ENCODE data around the gene ZFHX3. TPM values are rescaled to one million over a fixed set of nuclear protein-coding genes. Genes with fewer than 3 reads are reported as not detected.

The ZFHX3 gene
- polyA plus RNA-seq, 4 donors, result 0.45 to 12.8 (median 2.7) TPM

DNA sequence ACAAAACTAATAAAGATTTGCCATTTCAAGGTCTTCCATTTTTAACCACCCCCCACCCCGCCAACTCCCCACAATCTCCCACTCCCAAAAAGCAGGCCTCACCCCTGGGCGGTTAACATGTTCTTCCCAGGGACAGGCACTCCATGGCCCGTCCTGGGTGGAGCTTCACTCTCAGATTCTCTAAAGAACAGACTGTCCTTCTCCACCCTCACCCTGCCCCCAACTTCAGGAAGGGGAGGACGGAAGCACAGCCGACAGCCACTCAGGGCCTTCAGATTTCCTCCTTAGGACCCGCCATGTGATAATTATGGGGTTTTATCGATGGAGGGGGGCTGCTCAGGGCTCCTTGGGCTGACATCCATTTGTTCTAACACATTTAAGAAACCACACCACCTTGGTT, 61.9 kb downstream of the ZFHX3 start:
- DNase-seq (no peak), FAIRE-seq (no peak)
- no peaks in the 10 kb centered on the region for H3K9me3 ChIP-seq (ENCODE audit: control insufficient read depth in 2 of 2, insufficient read depth in 1 of 2, low read depth in 1 of 2, low read length in 1 of 2)
- peaks cover 0 to 7% (median 2%) of the 10 kb centered on the region in 3 donors for H3K4me1 ChIP-seq (ENCODE audit: control insufficient read depth in 3 of 3, insufficient read depth in 2 of 3, low read depth in 1 of 3, low read length in 2 of 3)
- no peak overlapping the region for H3K4me3 ChIP-seq (ENCODE audit: low read depth in 1 of 3, low read length in 3 of 3)
- WGBS, 3 donors, result 55 to 80% (median 75%) methylated on average over 7 of the region's 7 CpGs
- H3K27me3 ChIP-seq (ENCODE audit: control insufficient read depth in 3 of 3, insufficient read depth in 3 of 3, low read length in 3 of 3), result no peaks in the 10 kb centered on the region
- H3K36me3 ChIP-seq (ENCODE audit: control insufficient read depth in 3 of 3, insufficient read depth in 2 of 3, low read depth in 1 of 3, low read length in 3 of 3), result peaks cover 0 to 6% (median 0%) of the 10 kb centered on the region in 3 donors
- peak overlapping the region in 1 of 3 donors; percentile 88 for H3K27ac ChIP-seq (ENCODE audit: low read depth in 1 of 3, low read length in 2 of 3)

DNA sequence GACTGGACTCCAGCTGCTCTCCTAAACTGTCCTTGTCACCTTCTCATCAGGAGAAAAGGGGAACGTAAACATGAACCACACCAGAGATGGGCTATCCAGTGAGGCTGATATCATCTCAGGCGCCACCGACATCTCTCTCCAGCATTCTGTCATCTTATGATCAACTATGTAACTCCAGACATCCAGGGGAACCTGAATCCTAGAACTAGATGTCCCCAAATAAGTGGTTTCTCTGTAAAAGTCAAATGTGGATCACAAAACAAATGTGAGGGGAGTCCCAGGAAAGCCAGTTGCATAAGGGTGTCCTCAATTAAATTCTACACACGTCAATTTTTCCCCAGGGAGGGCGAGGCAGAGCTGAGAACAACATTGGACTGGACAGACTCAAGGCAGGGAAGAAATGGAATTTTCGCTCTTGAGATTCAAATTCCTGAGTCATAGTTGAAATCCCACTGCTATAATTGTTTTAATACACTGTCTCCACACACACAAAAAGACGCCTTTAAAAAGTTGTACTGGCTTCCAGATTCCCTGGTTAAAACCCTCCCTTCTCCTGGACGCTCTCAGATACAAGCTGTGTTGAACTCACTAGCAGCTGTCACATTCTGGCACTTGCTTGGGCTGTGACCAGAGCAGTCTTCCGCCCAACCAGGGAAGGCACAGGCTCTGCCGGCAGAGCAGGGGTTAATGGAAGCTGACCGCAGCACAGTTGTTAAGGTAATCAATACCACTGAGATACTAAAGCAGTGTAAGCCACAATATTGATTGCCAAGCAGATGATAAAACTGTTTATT, 62.6 kb downstream of the ZFHX3 start:
- no peak for FAIRE-seq

DNA sequence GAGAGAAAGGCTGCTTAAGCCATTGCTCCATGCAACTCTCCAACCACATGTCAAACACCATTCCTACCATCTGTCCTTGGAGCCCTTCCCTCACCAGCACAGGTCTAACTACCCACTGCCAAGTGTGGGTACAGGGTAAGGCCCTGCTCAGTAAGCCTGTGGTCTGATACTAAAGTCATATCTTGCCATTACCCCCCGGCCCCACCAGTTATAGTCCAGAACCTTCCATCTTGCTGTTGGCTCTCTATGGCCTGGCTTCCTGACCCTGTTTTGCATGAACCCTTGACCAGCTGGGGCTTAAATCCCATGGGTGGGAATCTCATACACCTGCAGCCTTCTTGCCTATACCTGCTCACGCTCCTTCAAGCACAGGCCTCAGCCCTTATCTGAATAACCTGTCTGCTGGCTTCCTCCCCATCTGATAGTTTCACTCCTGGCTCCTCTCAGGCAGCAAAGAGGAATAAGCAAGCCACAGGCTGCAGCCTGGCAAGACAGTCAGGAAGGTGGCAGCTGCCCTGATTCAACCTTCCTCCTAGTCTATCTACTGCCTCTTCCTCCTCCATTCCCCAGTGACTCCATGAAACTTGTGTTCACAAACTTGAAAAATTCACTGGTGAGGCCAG, 64.1 kb downstream of the ZFHX3 start:
- FAIRE-seq, result no peak
- Histone ChIP-seq H3K36me3 (ENCODE audit: control insufficient read depth in 3 of 3, insufficient read depth in 2 of 3, low read depth in 1 of 3, low read length in 3 of 3) (peaks cover 0 to 6% (median 0%) of the 10 kb centered on the region in 3 donors), H3K9me3 (ENCODE audit: control insufficient read depth in 2 of 2, insufficient read depth in 1 of 2, low read depth in 1 of 2, low read length in 1 of 2) (no peaks in the 10 kb centered on the region), H3K4me3 (ENCODE audit: low read depth in 1 of 3, low read length in 3 of 3) (no peak overlapping the region), H3K4me1 (ENCODE audit: control insufficient read depth in 3 of 3, insufficient read depth in 2 of 3, low read depth in 1 of 3, low read length in 2 of 3) (peaks cover 0 to 5% (median 0%) of the 10 kb centered on the region in 3 donors), H3K27ac (ENCODE audit: low read depth in 1 of 3, low read length in 2 of 3) (no peak overlapping the region), H3K27me3 (ENCODE audit: control insufficient read depth in 3 of 3, insufficient read depth in 3 of 3, low read length in 3 of 3) (no peaks in the 10 kb centered on the region)
- DNase-seq, result peak in 1 of 2 donors; percentile 51
- 24 to 63% (median 39%) methylated on average over 2 of the region's 2 CpGs for WGBS, 3 donors

More for the DNA sequence above, 62.6 kb downstream of the ZFHX3 start:
- H3K36me3 ChIP-seq (ENCODE audit: control insufficient read depth in 3 of 3, insufficient read depth in 2 of 3, low read depth in 1 of 3, low read length in 3 of 3), result peaks cover 0 to 6% (median 0%) of the 10 kb centered on the region in 3 donors
- peak overlapping the region in 1 of 3 donors; percentile 88 for H3K27ac ChIP-seq (ENCODE audit: low read depth in 1 of 3, low read length in 2 of 3)
- no peak for DNase-seq
- 59 to 76% (median 66%) methylated on average over 11 of the region's 11 CpGs for WGBS, 3 donors
- no peaks in the 10 kb centered on the region for H3K9me3 ChIP-seq (ENCODE audit: control insufficient read depth in 2 of 2, insufficient read depth in 1 of 2, low read depth in 1 of 2, low read length in 1 of 2)
- no peaks in the 10 kb centered on the region for H3K27me3 ChIP-seq (ENCODE audit: control insufficient read depth in 3 of 3, insufficient read depth in 3 of 3, low read length in 3 of 3)
- peaks cover 0 to 7% (median 2%) of the 10 kb centered on the region in 3 donors for H3K4me1 ChIP-seq (ENCODE audit: control insufficient read depth in 3 of 3, insufficient read depth in 2 of 3, low read depth in 1 of 3, low read length in 2 of 3)
- H3K4me3 ChIP-seq (ENCODE audit: low read depth in 1 of 3, low read length in 3 of 3), result no peak overlapping the region

DNA sequence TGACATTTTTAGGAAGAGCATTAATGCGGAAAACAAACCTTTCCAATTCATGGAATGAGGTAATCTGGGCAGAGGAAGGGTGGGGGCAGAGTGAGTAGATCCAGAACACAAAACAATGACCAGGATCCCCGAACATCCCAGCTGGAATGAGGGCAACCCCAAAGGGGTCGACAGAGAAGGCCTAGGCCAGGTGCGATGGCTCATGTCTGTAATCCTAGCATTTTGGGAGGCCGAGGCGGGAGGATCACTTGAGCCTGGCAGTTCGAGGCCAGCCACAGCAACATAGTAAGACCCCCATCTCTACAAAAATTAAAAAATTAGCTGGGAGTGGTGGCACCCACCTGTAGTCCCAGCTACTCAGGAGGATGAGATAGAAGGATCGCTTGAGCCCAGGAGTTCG, 64.7 kb downstream of the ZFHX3 start:
- no peak overlapping the region for H3K4me3 ChIP-seq (ENCODE audit: low read depth in 1 of 3, low read length in 3 of 3)
- FAIRE-seq (no peak), DNase-seq (no peak)
- no peak overlapping the region for H3K27ac ChIP-seq (ENCODE audit: low read depth in 1 of 3, low read length in 2 of 3)
- H3K27me3 ChIP-seq (ENCODE audit: control insufficient read depth in 3 of 3, insufficient read depth in 3 of 3, low read length in 3 of 3), result no peaks in the 10 kb centered on the region
- peaks cover 0 to 6% (median 0%) of the 10 kb centered on the region in 3 donors for H3K36me3 ChIP-seq (ENCODE audit: control insufficient read depth in 3 of 3, insufficient read depth in 2 of 3, low read depth in 1 of 3, low read length in 3 of 3)
- H3K4me1 ChIP-seq (ENCODE audit: control insufficient read depth in 3 of 3, insufficient read depth in 2 of 3, low read depth in 1 of 3, low read length in 2 of 3), result peaks cover 0 to 5% (median 5%) of the 10 kb centered on the region in 3 donors
- 87 to 94% (median 93%) methylated on average over 9 of the region's 9 CpGs for WGBS, 3 donors
- H3K9me3 ChIP-seq (ENCODE audit: control insufficient read depth in 2 of 2, insufficient read depth in 1 of 2, low read depth in 1 of 2, low read length in 1 of 2), result no peaks in the 10 kb centered on the region

DNA sequence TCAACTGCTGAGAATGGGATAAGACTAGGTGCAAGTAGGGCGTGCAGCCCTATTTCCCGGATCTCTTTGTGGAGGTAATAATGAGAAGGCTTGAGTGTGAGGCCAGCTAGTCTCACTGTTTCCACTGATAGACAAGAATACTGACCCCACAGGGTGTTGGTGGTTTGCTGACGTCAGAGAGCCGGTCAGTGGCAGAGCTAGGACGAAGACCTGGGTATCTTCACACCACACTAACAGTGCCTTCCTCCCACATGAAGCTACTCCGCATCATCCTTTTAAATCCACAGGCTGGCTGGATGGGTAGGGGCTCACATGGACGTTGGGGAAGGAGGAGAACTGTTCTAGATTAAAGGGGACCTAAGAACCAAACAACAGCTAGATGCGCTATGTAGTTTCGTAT, 68.0 kb downstream of the ZFHX3 start:
- H3K9me3 ChIP-seq (ENCODE audit: control insufficient read depth in 2 of 2, insufficient read depth in 1 of 2, low read depth in 1 of 2, low read length in 1 of 2), result no peaks in the 10 kb centered on the region
- H3K4me3 ChIP-seq (ENCODE audit: low read depth in 1 of 3, low read length in 3 of 3), result no peak overlapping the region
- no peak for DNase-seq
- no peaks in the 10 kb centered on the region for H3K36me3 ChIP-seq (ENCODE audit: control insufficient read depth in 3 of 3, insufficient read depth in 2 of 3, low read depth in 1 of 3, low read length in 3 of 3)
- 91 to 97% (median 93%) methylated on average over 9 of the region's 9 CpGs for WGBS, 3 donors
- H3K27ac ChIP-seq (ENCODE audit: low read depth in 1 of 3, low read length in 2 of 3), result no peak overlapping the region
- H3K27me3 ChIP-seq (ENCODE audit: control insufficient read depth in 3 of 3, insufficient read depth in 3 of 3, low read length in 3 of 3), result no peaks in the 10 kb centered on the region
- peaks cover 0 to 22% (median 5%) of the 10 kb centered on the region in 3 donors for H3K4me1 ChIP-seq (ENCODE audit: control insufficient read depth in 3 of 3, insufficient read depth in 2 of 3, low read depth in 1 of 3, low read length in 2 of 3)
- FAIRE-seq, result no peak

DNA sequence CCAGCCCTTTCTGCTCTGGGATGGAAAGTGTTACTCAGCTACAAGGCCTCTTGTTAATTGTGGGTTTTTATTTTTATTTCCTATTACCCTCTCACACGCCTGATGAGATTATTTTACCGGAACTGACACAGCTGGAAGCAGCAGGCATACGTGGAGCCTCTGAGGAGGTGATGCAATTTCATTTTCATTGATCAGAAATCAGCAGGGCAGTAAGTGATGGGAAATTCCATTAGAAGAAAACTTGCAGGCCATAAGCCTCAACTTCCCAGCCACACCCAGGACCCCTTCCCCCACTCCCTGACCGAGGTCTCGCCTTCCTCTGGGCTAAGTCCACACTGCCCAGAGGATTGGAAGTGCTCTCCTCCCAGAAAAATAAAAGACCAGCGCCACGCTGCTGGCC, 69.7 kb downstream of the ZFHX3 start:
- no peak for FAIRE-seq
- H3K4me1 ChIP-seq (ENCODE audit: control insufficient read depth in 3 of 3, insufficient read depth in 2 of 3, low read depth in 1 of 3, low read length in 2 of 3), result peaks cover 3 to 22% (median 5%) of the 10 kb centered on the region in 3 donors
- WGBS, 3 donors, result 49 to 55% (median 52%) methylated on average over 7 of the region's 7 CpGs
- DNase-seq, result no peak
- H3K4me3 ChIP-seq (ENCODE audit: low read depth in 1 of 3, low read length in 3 of 3), result no peak overlapping the region
- no peaks in the 10 kb centered on the region for H3K9me3 ChIP-seq (ENCODE audit: control insufficient read depth in 2 of 2, insufficient read depth in 1 of 2, low read depth in 1 of 2, low read length in 1 of 2)
- H3K27me3 ChIP-seq (ENCODE audit: control insufficient read depth in 3 of 3, insufficient read depth in 3 of 3, low read length in 3 of 3), result no peaks in the 10 kb centered on the region
- peaks cover 0 to 5% (median 0%) of the 10 kb centered on the region in 3 donors for H3K36me3 ChIP-seq (ENCODE audit: control insufficient read depth in 3 of 3, insufficient read depth in 2 of 3, low read depth in 1 of 3, low read length in 3 of 3)
- H3K27ac ChIP-seq (ENCODE audit: low read depth in 1 of 3, low read length in 2 of 3), result peak overlapping the region in 1 of 3 donors; percentile 6

DNA sequence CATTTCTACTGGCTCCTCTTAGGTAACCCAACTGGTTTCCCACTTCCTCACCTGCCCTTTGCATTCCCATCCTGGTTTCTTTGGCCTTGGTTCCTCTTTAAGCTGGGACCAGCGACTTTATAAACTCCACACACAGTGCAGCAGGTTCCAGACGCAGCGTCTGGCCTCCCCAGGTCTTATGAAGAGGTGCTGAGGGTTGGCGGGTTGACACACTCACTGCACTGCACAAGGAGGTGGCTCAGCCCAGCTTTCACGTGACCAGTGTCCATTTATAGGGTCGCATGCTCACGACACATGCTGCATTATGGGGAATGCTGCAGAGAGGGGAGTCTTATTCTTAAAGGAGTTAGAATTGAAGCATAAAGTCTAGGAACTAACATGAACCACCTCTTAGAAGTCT, 70.8 kb downstream of the ZFHX3 start:
- H3K27ac ChIP-seq (ENCODE audit: low read depth in 1 of 3, low read length in 2 of 3), result no peak overlapping the region
- FAIRE-seq, result no peak
- no peak for DNase-seq

DNA sequence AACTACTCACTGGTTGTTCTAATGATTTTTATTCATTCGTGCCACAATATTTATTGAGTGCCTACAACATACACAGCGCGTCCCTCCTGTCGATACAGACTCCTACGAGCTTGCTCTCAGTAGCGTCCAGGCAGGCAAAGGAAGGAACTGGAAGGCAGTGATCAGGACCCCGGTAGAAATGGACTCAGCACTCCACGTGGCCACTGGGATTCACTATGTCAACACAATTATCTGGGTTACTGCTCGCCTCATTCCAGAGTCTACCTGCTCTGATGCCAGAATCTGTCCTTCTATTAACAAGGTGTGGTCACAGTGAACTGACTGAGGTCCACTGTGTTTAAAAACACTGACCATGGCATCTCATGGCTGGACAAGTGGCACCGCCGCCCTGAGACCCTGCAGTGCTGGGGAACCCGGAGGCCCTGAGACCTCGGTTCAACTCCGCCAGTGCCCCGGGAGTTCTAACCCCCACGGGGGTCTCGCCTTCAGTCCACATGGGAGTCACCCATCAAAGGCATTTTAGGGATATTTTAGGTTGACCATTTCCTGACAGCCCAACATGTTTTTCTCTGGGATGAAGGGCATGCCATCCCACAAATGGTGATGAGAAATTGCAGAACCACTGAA, 71.4 kb downstream of the ZFHX3 start:
- Histone ChIP-seq H3K4me3 (ENCODE audit: low read depth in 1 of 3, low read length in 3 of 3) (no peak overlapping the region), H3K27me3 (ENCODE audit: control insufficient read depth in 3 of 3, insufficient read depth in 3 of 3, low read length in 3 of 3) (no peaks in the 10 kb centered on the region), H3K27ac (ENCODE audit: low read depth in 1 of 3, low read length in 2 of 3) (no peak overlapping the region), H3K4me1 (ENCODE audit: control insufficient read depth in 3 of 3, insufficient read depth in 2 of 3, low read depth in 1 of 3, low read length in 2 of 3) (peaks cover 3 to 22% (median 5%) of the 10 kb centered on the region in 3 donors), H3K9me3 (ENCODE audit: control insufficient read depth in 2 of 2, insufficient read depth in 1 of 2, low read depth in 1 of 2, low read length in 1 of 2) (no peaks in the 10 kb centered on the region), H3K36me3 (ENCODE audit: control insufficient read depth in 3 of 3, insufficient read depth in 2 of 3, low read depth in 1 of 3, low read length in 3 of 3) (peaks cover 0 to 5% (median 0%) of the 10 kb centered on the region in 3 donors)
- no peak for FAIRE-seq
- 79 to 90% (median 81%) methylated on average over 17 of the region's 17 CpGs for WGBS, 3 donors
- DNase-seq, result peak; percentile 56 to 65

More for the DNA sequence above, 70.8 kb downstream of the ZFHX3 start:
- Histone ChIP-seq H3K36me3 (ENCODE audit: control insufficient read depth in 3 of 3, insufficient read depth in 2 of 3, low read depth in 1 of 3, low read length in 3 of 3) (peaks cover 0 to 5% (median 0%) of the 10 kb centered on the region in 3 donors), H3K4me3 (ENCODE audit: low read depth in 1 of 3, low read length in 3 of 3) (no peak overlapping the region), H3K27me3 (ENCODE audit: control insufficient read depth in 3 of 3, insufficient read depth in 3 of 3, low read length in 3 of 3) (no peaks in the 10 kb centered on the region), H3K4me1 (ENCODE audit: control insufficient read depth in 3 of 3, insufficient read depth in 2 of 3, low read depth in 1 of 3, low read length in 2 of 3) (peaks cover 3 to 22% (median 5%) of the 10 kb centered on the region in 3 donors), H3K9me3 (ENCODE audit: control insufficient read depth in 2 of 2, insufficient read depth in 1 of 2, low read depth in 1 of 2, low read length in 1 of 2) (no peaks in the 10 kb centered on the region)
- WGBS, 3 donors, result 86 to 90% (median 88%) methylated on average over 7 of the region's 7 CpGs
